NCI-H187 (cell line): Measurements from ENCODE around the gene TCF4.

ENCODE experiments used
- DNase-seq, 2 experiments: peaks; one replicate each; lab custom pipeline; 2025; lab: John Stamatoyannopoulos, UW

TCF4 gene

GRCh38 chr18:55234366-55235093 is 353.5 kb downstream of the TCF4 start:
- DNase-seq, result peak; percentile 35 to 40

- no peak for DNase-seq
Measured at GRCh38 chr18:55233857-55234256, 354.1 kb downstream of the TCF4 start.

- no peak for DNase-seq
Measured at GRCh38 chr18:55232506-55232905, 355.5 kb downstream of the TCF4 start.

- no peak for DNase-seq
Measured at GRCh38 chr18:55229682-55230081, 358.3 kb downstream of the TCF4 start.

GRCh38 chr18:55228707-55229106 is 359.3 kb downstream of the TCF4 start:
- DNase-seq, result no peak

GRCh38 chr18:55228191-55228590 is 359.8 kb downstream of the TCF4 start:
- DNase-seq, result no peak

- no peak for DNase-seq
Measured at GRCh38 chr18:55227771-55228170, 360.2 kb downstream of the TCF4 start.

- no peak for DNase-seq
Measured at GRCh38 chr18:55226044-55226443, 361.9 kb downstream of the TCF4 start.

- DNase-seq, result no peak
Measured at GRCh38 chr18:55224086-55224625, 363.8 kb downstream of the TCF4 start.

- DNase-seq, result no peak
Measured at GRCh38 chr18:55221622-55222021, 366.4 kb downstream of the TCF4 start.

GRCh38 chr18:55220523-55220922 is 367.5 kb downstream of the TCF4 start:
- no peak for DNase-seq

GRCh38 chr18:55219823-55220222 is 368.2 kb downstream of the TCF4 start:
- DNase-seq, result no peak

- no peak for DNase-seq
Measured at GRCh38 chr18:55219059-55219458, 368.9 kb downstream of the TCF4 start.

- DNase-seq, result no peak
Measured at GRCh38 chr18:55214969-55215368, 373.0 kb downstream of the TCF4 start.

GRCh38 chr18:55214534-55214933 is 373.5 kb downstream of the TCF4 start:
- DNase-seq, result no peak

GRCh38 chr18:55213586-55213985 is 374.4 kb downstream of the TCF4 start:
- DNase-seq, result no peak

- DNase-seq, result no peak
Measured at GRCh38 chr18:55206927-55207326, 381.1 kb downstream of the TCF4 start.

- DNase-seq, result no peak
Measured at GRCh38 chr18:55202232-55202917, 385.6 kb downstream of the TCF4 start.

GRCh38 chr18:55199291-55199963 is 388.6 kb downstream of the TCF4 start:
- DNase-seq, result no peak

- DNase-seq, result no peak
Measured at GRCh38 chr18:55195863-55196262, 392.1 kb downstream of the TCF4 start.

- DNase-seq, result no peak
Measured at GRCh38 chr18:55189972-55190371, 398.0 kb downstream of the TCF4 start.

GRCh38 chr18:55186588-55186987 is 401.4 kb downstream of the TCF4 start:
- no peak for DNase-seq

- no peak for DNase-seq
Measured at GRCh38 chr18:55185391-55185790, 402.6 kb downstream of the TCF4 start.
